ENCODE results near the gene PARP12. TPM values are rescaled to one million over a fixed set of nuclear protein-coding genes. Genes with fewer than 3 reads are reported as not detected.

PARP12 gene
- total and polyA plus RNA-seq, 9 of the 15 experiments (the other 6 are each of a cell fraction or from before 2014, with no cell fraction given), result 4.6 to 40.4 (median 23.5) TPM

DNA sequence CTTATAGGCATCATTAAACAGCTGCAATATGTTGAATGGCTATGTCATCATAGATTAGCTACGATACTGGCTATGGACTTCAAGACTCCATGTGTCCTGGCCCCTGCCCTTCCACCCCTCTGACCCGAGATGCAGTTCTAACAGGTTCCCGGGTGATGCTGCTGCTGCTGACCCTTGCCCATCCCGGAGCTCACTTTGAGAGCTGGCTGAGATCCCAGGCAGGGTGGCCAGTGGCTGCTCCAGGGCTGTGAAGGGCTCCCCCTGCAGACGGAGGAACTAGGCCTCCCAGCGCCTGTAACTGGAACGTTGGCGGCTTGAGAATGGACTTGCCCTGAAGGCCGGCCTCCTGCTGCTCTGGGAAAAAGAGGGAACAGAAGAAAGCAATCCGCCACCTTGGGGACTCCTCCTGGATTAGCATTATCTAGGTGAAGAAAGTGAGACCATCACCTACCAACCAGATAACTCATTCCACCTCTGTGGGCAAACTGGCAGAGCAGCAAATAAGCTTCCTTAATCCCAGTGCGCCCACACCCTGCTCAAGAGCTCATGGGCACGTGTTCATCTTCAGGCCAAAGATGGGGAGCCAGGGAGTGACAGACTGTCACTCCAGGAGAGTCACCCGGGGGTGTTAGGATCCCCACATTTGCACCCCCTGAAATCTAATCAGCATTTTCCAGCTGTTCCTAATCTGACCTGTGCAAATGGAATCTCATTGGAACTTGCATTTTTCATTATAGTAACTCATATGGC, 56.8 kb downstream of the PARP12 start (continued):
- TF ChIP-seq, protein P1, sequence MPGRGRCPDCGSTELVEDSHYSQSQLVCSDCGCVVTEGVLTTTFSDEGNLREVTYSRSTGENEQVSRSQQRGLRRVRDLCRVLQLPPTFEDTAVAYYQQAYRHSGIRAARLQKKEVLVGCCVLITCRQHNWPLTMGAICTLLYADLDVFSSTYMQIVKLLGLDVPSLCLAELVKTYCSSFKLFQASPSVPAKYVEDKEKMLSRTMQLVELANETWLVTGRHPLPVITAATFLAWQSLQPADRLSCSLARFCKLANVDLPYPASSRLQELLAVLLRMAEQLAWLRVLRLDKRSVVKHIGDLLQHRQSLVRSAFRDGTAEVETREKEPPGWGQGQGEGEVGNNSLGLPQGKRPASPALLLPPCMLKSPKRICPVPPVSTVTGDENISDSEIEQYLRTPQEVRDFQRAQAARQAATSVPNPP (IDR thresholded peaks at IDR 0.05; ENCODE audit: borderline replicate concordance, insufficient read depth, insufficient read length), result no peak
- no peak for TF ChIP-seq DDX20 (tag; IDR thresholded peaks at IDR 0.05; ENCODE audit: low read depth)
- TF ChIP-seq NCOA1 (IDR thresholded peaks at IDR 0.05; ENCODE audit: low read depth), result no peak
- peak; percentile 42; the same call in 1 of the 2 replicates for TF ChIP-seq CREB3L1 (IDR thresholded peaks at IDR 0.05; ENCODE audit: borderline replicate concordance, low read depth)
- TF ChIP-seq FOSL1 (tag; conservative IDR thresholded peaks at IDR 0.05), result no peak
- no peak for TF ChIP-seq ELK1 (CRISPR knock-in tag; IDR thresholded peaks at IDR 0.05)
- no peak for TF ChIP-seq SUPT5H (IDR thresholded peaks at IDR 0.05)
- TF ChIP-seq, protein P2, sequence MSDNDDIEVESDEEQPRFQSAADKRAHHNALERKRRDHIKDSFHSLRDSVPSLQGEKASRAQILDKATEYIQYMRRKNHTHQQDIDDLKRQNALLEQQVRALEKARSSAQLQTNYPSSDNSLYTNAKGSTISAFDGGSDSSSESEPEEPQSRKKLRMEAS (CRISPR knock-in tag; IDR thresholded peaks at IDR 0.05), result peak; percentile 72; the same call in 1 of the 2 replicates
- no peak for TF ChIP-seq HDAC3 (IDR thresholded peaks at IDR 0.05; ENCODE audit: borderline replicate concordance, partially characterized antibody)
- TF ChIP-seq MTF1 (CRISPR knock-in tag; IDR thresholded peaks at IDR 0.05; ENCODE audit: borderline replicate concordance), result no peak
- TF ChIP-seq PHF8 (IDR thresholded peaks at IDR 0.05; ENCODE audit: borderline replicate concordance, low read length), result no peak; the same call in 1 of the 2 replicates
- TF ChIP-seq FOXJ2 (tag; IDR thresholded peaks at IDR 0.05), result no peak
- no peak for TF ChIP-seq ZNF431 (CRISPR knock-in tag; IDR thresholded peaks at IDR 0.05)
- TF ChIP-seq ZBTB7A (IDR thresholded peaks at IDR 0.05; ENCODE audit: borderline replicate concordance, control insufficient read depth, low read depth, low read length), result no peak
- no peak for TF ChIP-seq DIDO1 (tag; IDR thresholded peaks at IDR 0.05; ENCODE audit: low read depth)
- TF ChIP-seq, protein P3, sequence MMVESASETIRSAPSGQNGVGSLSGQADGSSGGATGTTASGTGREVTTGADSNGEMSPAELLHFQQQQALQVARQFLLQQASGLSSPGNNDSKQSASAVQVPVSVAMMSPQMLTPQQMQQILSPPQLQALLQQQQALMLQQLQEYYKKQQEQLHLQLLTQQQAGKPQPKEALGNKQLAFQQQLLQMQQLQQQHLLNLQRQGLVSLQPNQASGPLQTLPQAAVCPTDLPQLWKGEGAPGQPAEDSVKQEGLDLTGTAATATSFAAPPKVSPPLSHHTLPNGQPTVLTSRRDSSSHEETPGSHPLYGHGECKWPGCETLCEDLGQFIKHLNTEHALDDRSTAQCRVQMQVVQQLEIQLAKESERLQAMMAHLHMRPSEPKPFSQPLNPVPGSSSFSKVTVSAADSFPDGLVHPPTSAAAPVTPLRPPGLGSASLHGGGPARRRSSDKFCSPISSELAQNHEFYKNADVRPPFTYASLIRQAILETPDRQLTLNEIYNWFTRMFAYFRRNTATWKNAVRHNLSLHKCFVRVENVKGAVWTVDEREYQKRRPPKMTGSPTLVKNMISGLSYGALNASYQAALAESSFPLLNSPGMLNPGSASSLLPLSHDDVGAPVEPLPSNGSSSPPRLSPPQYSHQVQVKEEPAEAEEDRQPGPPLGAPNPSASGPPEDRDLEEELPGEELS (CRISPR knock-in tag; IDR thresholded peaks at IDR 0.05; ENCODE audit: borderline replicate concordance), result no peak
- TF ChIP-seq ZNF197 (CRISPR knock-in tag; IDR thresholded peaks at IDR 0.05; ENCODE audit: low read depth), result no peak
- no peak for TF ChIP-seq ATF4 (CRISPR knock-in tag; IDR thresholded peaks at IDR 0.05)
- no peak for TF ChIP-seq DNMT1 (IDR thresholded peaks at IDR 0.05)
- no peak for TF ChIP-seq LARP7 (IDR thresholded peaks at IDR 0.05)
- no peak for TF ChIP-seq SP2 (IDR thresholded peaks at IDR 0.05; ENCODE audit: extremely low read depth, low read depth, low read length, poor library complexity, severe bottlenecking)

Measured in K562 (cell line).